Natural killer cell treated with Interleukin-12 subunit alpha and Interleukin-12 subunit beta and Interleukin-15 and Interleukin-18, amount 100 ng/mL, for 72 hours (primary cell): ENCODE measurements around the gene CSAD. TPM values are rescaled to one million over a fixed set of nuclear protein-coding genes. Genes with fewer than 3 reads are reported as not detected.
"Not testable (repeated sequence)": the region's sequence is repeated elsewhere in the genome, so short reads cannot be mapped to it uniquely, and the experiment has no call there.

Source experiments
- ATAC-seq, 2 donors: fragments of 150-1000 bp; cut with Tn5 transposase in 1 of 2; sonication (Bioruptor Pico), chemical (Tn5 transposase) in 1 of 2; 2 replicates each; pipeline ENCODE4 v1.10.0; 2021
- DNase-seq: peaks from one replicate; pipeline ENCODE4 v3.0.0; 2022; ENCODE audit warnings: low spot score
- H3K27ac Mint-ChIP-seq, 2 donors: 1 replicate in 1 of 2; 2 replicates in 1 of 2; pipeline ENCODE4 v1.8.0; 2022; ENCODE audit warnings: mixed read lengths in 2 of 2, mild to moderate bottlenecking in 1 of 2, moderate library complexity in 1 of 2
- H3K27me3 Mint-ChIP-seq, 2 donors: 1 replicate in 1 of 2; 2 replicates in 1 of 2; pipeline ENCODE4 v1.8.0; 2022; ENCODE audit warnings: mixed read lengths in 2 of 2
- H3K36me3 Mint-ChIP-seq: one replicate; pipeline ENCODE4 v1.8.0; 2022; ENCODE audit warnings: mixed read lengths
- H3K4me1 Mint-ChIP-seq, 2 donors: 1 replicate in 1 of 2; 2 replicates in 1 of 2; pipeline ENCODE4 v1.8.0; 2022; ENCODE audit warnings: low read depth in 2 of 2, mixed read lengths in 2 of 2, mild to moderate bottlenecking in 1 of 2
- H3K4me3 Mint-ChIP-seq: one replicate; pipeline ENCODE4 v1.8.0; 2022; ENCODE audit warnings: mixed read lengths
- H3K9me3 Mint-ChIP-seq: 2 replicates; pipeline ENCODE4 v1.8.0; 2022; ENCODE audit warnings: mixed read lengths
- total RNA-seq, 2 donors: library from RNA; stranded (reverse); gene quantifications; one replicate each; pipeline ENCODE4 v1.2.3, GENCODE V29; 2022

CSAD gene
- total RNA-seq, 2 donors from 2014 or later = 26.0 to 43.2 TPM

- Mint-ChIP-seq H3K4me1 (peaks cover 10 to 11% of the 10 kb centered on the region in 2 donors), H3K4me3 (no peak overlapping the region), H3K36me3 (no peaks in the 10 kb centered on the region), H3K9me3 (no peaks in the 10 kb centered on the region), H3K27me3 (no peaks in the 10 kb centered on the region), H3K27ac (peak overlapping the region in 1 of 2 donors; percentile 37)
- ATAC-seq = no peak
- no peak for DNase-seq
Measured at GRCh38 chr12:53173085-53173715, 7.5 kb downstream of the CSAD start.

GRCh38 chr12:53172352-53172751 lies 8.4 kb downstream of the CSAD start:
- ATAC-seq (no peak), DNase-seq (no peak)
- Mint-ChIP-seq H3K27ac (no peak overlapping the region), H3K4me3 (no peak overlapping the region), H3K36me3 (no peaks in the 10 kb centered on the region), H3K9me3 (no peaks in the 10 kb centered on the region), H3K27me3 (no peaks in the 10 kb centered on the region), H3K4me1 (peaks cover 10 to 11% of the 10 kb centered on the region in 2 donors)

GRCh38 chr12:53171725-53172329 lies 8.9 kb downstream of the CSAD start:
- H3K27me3 Mint-ChIP-seq = no peaks in the 10 kb centered on the region
- H3K4me3 Mint-ChIP-seq = no peak overlapping the region
- peaks cover 10 to 11% of the 10 kb centered on the region in 2 donors for H3K4me1 Mint-ChIP-seq
- no peak overlapping the region for H3K27ac Mint-ChIP-seq
- H3K36me3 Mint-ChIP-seq = no peaks in the 10 kb centered on the region
- H3K9me3 Mint-ChIP-seq = no peaks in the 10 kb centered on the region
- no peak for ATAC-seq
- DNase-seq = no peak

GRCh38 chr12:53170876-53171724 lies 9.6 kb downstream of the CSAD start:
- H3K9me3 Mint-ChIP-seq = no peaks in the 10 kb centered on the region
- no peaks in the 10 kb centered on the region for H3K27me3 Mint-ChIP-seq
- no peak overlapping the region for H3K27ac Mint-ChIP-seq
- H3K4me1 Mint-ChIP-seq = peaks cover 10 to 11% of the 10 kb centered on the region in 2 donors
- H3K4me3 Mint-ChIP-seq = no peak overlapping the region
- no peak for DNase-seq
- ATAC-seq = no peak
- no peaks in the 10 kb centered on the region for H3K36me3 Mint-ChIP-seq

GRCh38 chr12:53170215-53170614 lies 10.5 kb downstream of the CSAD start:
- H3K9me3 Mint-ChIP-seq = no peaks in the 10 kb centered on the region
- no peaks in the 10 kb centered on the region for H3K36me3 Mint-ChIP-seq

GRCh38 chr12:53169644-53170043 lies 11.1 kb downstream of the CSAD start:
- Mint-ChIP-seq H3K36me3 (no peaks in the 10 kb centered on the region), H3K4me1 (no peaks in the 10 kb centered on the region), H3K9me3 (no peaks in the 10 kb centered on the region), H3K27me3 (no peaks in the 10 kb centered on the region), H3K27ac (no peak overlapping the region), H3K4me3 (no peak overlapping the region)
- DNase-seq = no peak
- ATAC-seq = no peak

More at GRCh38 chr12:53170215-53170614, 10.5 kb downstream of the CSAD start:
- Mint-ChIP-seq H3K4me1 (peaks cover 4% of the 10 kb centered on the region in 2 donors), H3K27ac (no peak overlapping the region), H3K4me3 (no peak overlapping the region), H3K27me3 (no peaks in the 10 kb centered on the region)
- no peak for DNase-seq
- no peak for ATAC-seq

GRCh38 chr12:53166837-53167236 lies 13.9 kb downstream of the CSAD start:
- Mint-ChIP-seq H3K36me3 (no peaks in the 10 kb centered on the region), H3K27me3 (no peaks in the 10 kb centered on the region), H3K4me1 (no peaks in the 10 kb centered on the region), H3K9me3 (no peaks in the 10 kb centered on the region), H3K4me3 (no peak overlapping the region), H3K27ac (no peak overlapping the region)
- DNase-seq = no peak
- ATAC-seq = no peak

GRCh38 chr12:53163008-53163407 lies 17.7 kb downstream of the CSAD start:
- DNase-seq, H3K9me3 Mint-ChIP-seq, H3K27me3 Mint-ChIP-seq, H3K27ac Mint-ChIP-seq, H3K4me3 Mint-ChIP-seq, H3K36me3 Mint-ChIP-seq, H3K4me1 Mint-ChIP-seq, ATAC-seq: not testable (repeated sequence)

- Mint-ChIP-seq H3K4me3 (no peak overlapping the region), H3K27ac (no peak overlapping the region), H3K36me3 (no peaks in the 10 kb centered on the region), H3K4me1 (peaks cover 8% of the 10 kb centered on the region in 2 donors), H3K9me3 (no peaks in the 10 kb centered on the region), H3K27me3 (no peaks in the 10 kb centered on the region)
- ATAC-seq (no peak), DNase-seq (no peak)
Measured at GRCh38 chr12:53161119-53161911, 19.4 kb downstream of the CSAD start.

GRCh38 chr12:53160673-53161072 lies 20.1 kb downstream of the CSAD start:
- no peak for DNase-seq
- Mint-ChIP-seq H3K27ac (no peak overlapping the region), H3K27me3 (no peaks in the 10 kb centered on the region), H3K9me3 (no peaks in the 10 kb centered on the region), H3K36me3 (no peaks in the 10 kb centered on the region), H3K4me3 (no peak overlapping the region), H3K4me1 (peaks cover 8% of the 10 kb centered on the region in 2 donors)
- no peak for ATAC-seq

GRCh38 chr12:53160000-53160399 lies 20.7 kb downstream of the CSAD start:
- ATAC-seq = no peak
- Mint-ChIP-seq H3K9me3 (no peaks in the 10 kb centered on the region), H3K4me1 (peaks cover 8% of the 10 kb centered on the region in 2 donors), H3K4me3 (no peak overlapping the region), H3K27me3 (no peaks in the 10 kb centered on the region), H3K36me3 (no peaks in the 10 kb centered on the region), H3K27ac (peak overlapping the region in 1 of 2 donors; percentile 86)
- no peak for DNase-seq

- H3K27me3 Mint-ChIP-seq = no peaks in the 10 kb centered on the region
- H3K36me3 Mint-ChIP-seq = no peaks in the 10 kb centered on the region
- H3K4me1 Mint-ChIP-seq = peaks cover 8% of the 10 kb centered on the region in 2 donors
- peak; percentile 92 to 93 for ATAC-seq
- no peaks in the 10 kb centered on the region for H3K9me3 Mint-ChIP-seq
- DNase-seq = peak; percentile 79
- peak overlapping the region; percentile 13 to 86 for H3K27ac Mint-ChIP-seq
- H3K4me3 Mint-ChIP-seq = no peak overlapping the region
Measured at GRCh38 chr12:53159195-53159839, 21.4 kb downstream of the CSAD start.

GRCh38 chr12:53152390-53152789 lies 28.3 kb downstream of the CSAD start:
- H3K27me3 Mint-ChIP-seq = no peaks in the 10 kb centered on the region
- DNase-seq (no peak), ATAC-seq (no peak)
- H3K27ac Mint-ChIP-seq = no peak overlapping the region
- H3K9me3 Mint-ChIP-seq = no peaks in the 10 kb centered on the region
- H3K36me3 Mint-ChIP-seq = no peaks in the 10 kb centered on the region
- H3K4me3 Mint-ChIP-seq = no peak overlapping the region
- no peaks in the 10 kb centered on the region for H3K4me1 Mint-ChIP-seq
